ENCODE measurements around the gene NBEA. TPM values are rescaled to one million over a fixed set of nuclear protein-coding genes. Genes with fewer than 3 reads are reported as not detected.
A peak's percentile ranks its signal among the peaks of the same experiment; 100 is the strongest.

The NBEA gene
- total RNA-seq, 4 donors from 2014 or later = 21.5 to 60.4 (median 27.9) TPM

- H3K4me1 ChIP-seq = no peaks in the 10 kb centered on the region
- H3K36me3 ChIP-seq = no peaks in the 10 kb centered on the region
- H3K27me3 ChIP-seq = no peaks in the 10 kb centered on the region
- intact Hi-C loops (cut with DNase I) = no loop called here
- TF ChIP-seq POLR2A (IDR thresholded peaks at IDR 0.05) = no peak
- TF ChIP-seq, protein P1, sequence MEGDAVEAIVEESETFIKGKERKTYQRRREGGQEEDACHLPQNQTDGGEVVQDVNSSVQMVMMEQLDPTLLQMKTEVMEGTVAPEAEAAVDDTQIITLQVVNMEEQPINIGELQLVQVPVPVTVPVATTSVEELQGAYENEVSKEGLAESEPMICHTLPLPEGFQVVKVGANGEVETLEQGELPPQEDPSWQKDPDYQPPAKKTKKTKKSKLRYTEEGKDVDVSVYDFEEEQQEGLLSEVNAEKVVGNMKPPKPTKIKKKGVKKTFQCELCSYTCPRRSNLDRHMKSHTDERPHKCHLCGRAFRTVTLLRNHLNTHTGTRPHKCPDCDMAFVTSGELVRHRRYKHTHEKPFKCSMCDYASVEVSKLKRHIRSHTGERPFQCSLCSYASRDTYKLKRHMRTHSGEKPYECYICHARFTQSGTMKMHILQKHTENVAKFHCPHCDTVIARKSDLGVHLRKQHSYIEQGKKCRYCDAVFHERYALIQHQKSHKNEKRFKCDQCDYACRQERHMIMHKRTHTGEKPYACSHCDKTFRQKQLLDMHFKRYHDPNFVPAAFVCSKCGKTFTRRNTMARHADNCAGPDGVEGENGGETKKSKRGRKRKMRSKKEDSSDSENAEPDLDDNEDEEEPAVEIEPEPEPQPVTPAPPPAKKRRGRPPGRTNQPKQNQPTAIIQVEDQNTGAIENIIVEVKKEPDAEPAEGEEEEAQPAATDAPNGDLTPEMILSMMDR (IDR thresholded peaks at IDR 0.05) = no peak
- no peak overlapping the region for H3K27ac ChIP-seq
- no peak for DNase-seq
- 89 to 93% methylated on average over 1 of the region's 1 CpG for WGBS, 2 donors
- H3K4me3 ChIP-seq (replicated peaks in 1 of 3) = no peak overlapping the region
- no peaks in the 10 kb centered on the region for H3K9me3 ChIP-seq
These were observed 204.6 kb downstream of the NBEA start for GRCh38 chr13:35146686-35147085.

- no peak for TF ChIP-seq POLR2A (IDR thresholded peaks at IDR 0.05)
- TF ChIP-seq, protein P1 (IDR thresholded peaks at IDR 0.05) = peak in 5 of 6 experiments; percentile 47 to 83 (median 71)
- H3K27me3 ChIP-seq = no peaks in the 10 kb centered on the region
- 33 to 39% methylated on average over 3 of the region's 3 CpGs for WGBS, 2 donors
- H3K9me3 ChIP-seq = no peaks in the 10 kb centered on the region
- H3K36me3 ChIP-seq = no peaks in the 10 kb centered on the region
- DNase-seq = peak; percentile 21 to 34
- no peaks in the 10 kb centered on the region for H3K4me1 ChIP-seq
- no peak overlapping the region for H3K27ac ChIP-seq
- no peak overlapping the region for H3K4me3 ChIP-seq (replicated peaks in 1 of 3)
- intact Hi-C loops (cut with DNase I) = loop anchor here (5.0 kb wide), 1 partner anchor 1225 kb away; no protein-coding TSS in a partner anchor
These were observed 215.2 kb downstream of the NBEA start for GRCh38 chr13:35157143-35157755.

- H3K27me3 ChIP-seq = no peaks in the 10 kb centered on the region
- no peaks in the 10 kb centered on the region for H3K4me1 ChIP-seq
- H3K36me3 ChIP-seq = no peaks in the 10 kb centered on the region
- 83 to 87% methylated on average over 5 of the region's 5 CpGs for WGBS, 2 donors
- no peaks in the 10 kb centered on the region for H3K9me3 ChIP-seq
- no peak for DNase-seq
- no peak overlapping the region for H3K4me3 ChIP-seq (replicated peaks in 1 of 3)
- TF ChIP-seq POLR2A (IDR thresholded peaks at IDR 0.05) = no peak
- TF ChIP-seq, protein P1 (IDR thresholded peaks at IDR 0.05) = no peak
- H3K27ac ChIP-seq = no peak overlapping the region
- intact Hi-C loops (cut with DNase I) = loop anchor here (5.0 kb wide), 1 partner anchor 1227 kb away; no protein-coding TSS in a partner anchor
These were observed 217.0 kb downstream of the NBEA start for GRCh38 chr13:35159041-35159440.

- no peaks in the 10 kb centered on the region for H3K4me1 ChIP-seq
- intact Hi-C loops (cut with DNase I) = no loop called here
- no peaks in the 10 kb centered on the region for H3K36me3 ChIP-seq
- WGBS, 2 donors = 76 to 77% methylated on average over 3 of the region's 3 CpGs
- H3K27me3 ChIP-seq = no peaks in the 10 kb centered on the region
- DNase-seq = no peak
- TF ChIP-seq, protein P1 (IDR thresholded peaks at IDR 0.05) = no peak
- TF ChIP-seq POLR2A (IDR thresholded peaks at IDR 0.05) = no peak
- no peaks in the 10 kb centered on the region for H3K9me3 ChIP-seq
- no peak overlapping the region for H3K4me3 ChIP-seq (replicated peaks in 1 of 3)
- no peak overlapping the region for H3K27ac ChIP-seq
These were observed 218.8 kb downstream of the NBEA start for GRCh38 chr13:35160896-35161295.

- Histone ChIP-seq H3K4me3 (replicated peaks in 1 of 3) (no peak overlapping the region), H3K36me3 (no peaks in the 10 kb centered on the region), H3K9me3 (no peaks in the 10 kb centered on the region), H3K27me3 (no peaks in the 10 kb centered on the region), H3K4me1 (peaks cover 0 to 4% of the 10 kb centered on the region in 2 donors), H3K27ac (no peak overlapping the region)
- DNase-seq = no peak
- intact Hi-C loops (cut with DNase I) = no loop called here
- no peak for TF ChIP-seq POLR2A (IDR thresholded peaks at IDR 0.05)
- TF ChIP-seq, protein P1 (IDR thresholded peaks at IDR 0.05) = no peak
- 60 to 74% methylated on average over 2 of the region's 2 CpGs for WGBS, 2 donors
These were observed 220.3 kb downstream of the NBEA start for GRCh38 chr13:35162420-35162819.

Data from thyroid gland (tissue), 4 donors.